ENCODE results near the gene PTF1A.
"Not testable (repeated sequence)": the region's sequence is repeated elsewhere in the genome, so short reads cannot be mapped to it uniquely, and the experiment has no call there.

PTF1A gene

DNA sequence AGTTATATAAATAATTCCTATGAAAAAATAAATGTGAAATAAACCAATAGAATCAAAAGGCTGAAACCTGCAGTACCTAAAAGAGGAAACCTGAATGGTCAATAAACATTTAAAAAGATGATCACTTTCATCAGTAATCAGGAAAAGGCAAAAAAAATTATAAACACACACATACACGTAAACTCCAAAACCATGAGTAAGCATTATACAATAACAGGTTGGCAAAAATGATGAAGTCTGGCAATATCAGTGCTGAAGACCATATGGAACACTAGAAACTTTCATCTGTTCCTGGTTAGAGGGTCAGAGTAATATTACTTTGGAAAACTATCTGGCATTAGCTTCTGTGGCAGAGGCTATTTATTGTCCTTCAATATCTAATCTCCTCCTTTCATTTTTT is 38.5 kb downstream of the PTF1A start:
- Histone ChIP-seq H3K27ac (ENCODE audit: extremely low read depth, low read depth, low read length) (no peak overlapping the region), H3K4me1 (ENCODE audit: control insufficient read depth, insufficient read depth, low read length) (no peaks in the 10 kb centered on the region), H3K4me3 (ENCODE audit: low read depth, low read length) (no peak overlapping the region), H3K36me3 (ENCODE audit: control insufficient read depth in 2 of 2, insufficient read depth in 1 of 2, low read length in 2 of 2) (no peaks in the 10 kb centered on the region), H3K9me3 (ENCODE audit: control insufficient read depth, insufficient read depth, low read depth, low read length) (no peaks in the 10 kb centered on the region)
- no peak for TF ChIP-seq ZNF548 (tag by site-specific recombination; IDR thresholded peaks at IDR 0.05)
- TF ChIP-seq ZNF776 (tag by site-specific recombination; IDR thresholded peaks at IDR 0.05; ENCODE audit: borderline replicate concordance) = no peak
- no peak for TF ChIP-seq OVOL3 (tag by site-specific recombination; IDR thresholded peaks at IDR 0.05)
- TF ChIP-seq ZBTB1 (tag by site-specific recombination; IDR thresholded peaks at IDR 0.05) = no peak
- TF ChIP-seq ZIC2 (tag by site-specific recombination; IDR thresholded peaks at IDR 0.05) = no peak
- TF ChIP-seq, protein P1, sequence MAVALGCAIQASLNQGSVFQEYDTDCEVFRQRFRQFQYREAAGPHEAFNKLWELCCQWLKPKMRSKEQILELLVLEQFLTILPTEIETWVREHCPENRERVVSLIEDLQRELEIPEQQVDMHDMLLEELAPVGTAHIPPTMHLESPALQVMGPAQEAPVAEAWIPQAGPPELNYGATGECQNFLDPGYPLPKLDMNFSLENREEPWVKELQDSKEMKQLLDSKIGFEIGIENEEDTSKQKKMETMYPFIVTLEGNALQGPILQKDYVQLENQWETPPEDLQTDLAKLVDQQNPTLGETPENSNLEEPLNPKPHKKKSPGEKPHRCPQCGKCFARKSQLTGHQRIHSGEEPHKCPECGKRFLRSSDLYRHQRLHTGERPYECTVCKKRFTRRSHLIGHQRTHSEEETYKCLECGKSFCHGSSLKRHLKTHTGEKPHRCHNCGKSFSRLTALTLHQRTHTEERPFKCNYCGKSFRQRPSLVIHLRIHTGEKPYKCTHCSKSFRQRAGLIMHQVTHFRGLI (tag by site-specific recombination; IDR thresholded peaks at IDR 0.05) = no peak
- no peak for TF ChIP-seq ZNF747 (tag by site-specific recombination; IDR thresholded peaks at IDR 0.05)
- TF ChIP-seq RBAK (tag by site-specific recombination; IDR thresholded peaks at IDR 0.05) = no peak
- ChIA-PET CTCF (no interaction called here), POLR2A (no interaction called here)

DNA sequence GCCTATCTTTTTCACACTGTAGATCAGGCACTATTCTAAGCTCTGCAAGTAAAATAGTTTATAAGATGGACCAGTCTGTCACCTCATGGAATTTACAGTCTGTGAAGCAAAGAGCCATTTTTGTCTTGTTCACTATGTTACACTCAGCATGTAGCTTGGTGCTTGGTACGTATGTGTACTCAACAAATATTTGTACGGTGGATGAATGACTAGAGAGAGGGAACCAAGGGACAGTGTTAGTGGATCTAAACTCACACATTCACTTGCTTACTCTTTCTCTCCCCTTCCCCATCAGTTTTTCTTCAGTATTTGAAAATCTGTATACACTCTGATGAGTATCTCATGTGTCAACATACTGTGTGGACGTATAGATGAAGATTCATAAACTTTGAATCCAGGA is 45.9 kb downstream of the PTF1A start:
- H3K27ac ChIP-seq (ENCODE audit: extremely low read depth, low read depth, low read length) = no peak overlapping the region
- no peaks in the 10 kb centered on the region for H3K9me3 ChIP-seq (ENCODE audit: control insufficient read depth, insufficient read depth, low read depth, low read length)
- no peak for TF ChIP-seq ZBTB17 (tag by site-specific recombination; IDR thresholded peaks at IDR 0.05)
- no peak for TF ChIP-seq ZNF223 (tag by site-specific recombination; IDR thresholded peaks at IDR 0.05)
- TF ChIP-seq SALL2 (tag by site-specific recombination; IDR thresholded peaks at IDR 0.05; ENCODE audit: borderline replicate concordance) = no peak
- no peak for TF ChIP-seq ZNF558 (tag by site-specific recombination; IDR thresholded peaks at IDR 0.05)
- TF ChIP-seq, protein P2, sequence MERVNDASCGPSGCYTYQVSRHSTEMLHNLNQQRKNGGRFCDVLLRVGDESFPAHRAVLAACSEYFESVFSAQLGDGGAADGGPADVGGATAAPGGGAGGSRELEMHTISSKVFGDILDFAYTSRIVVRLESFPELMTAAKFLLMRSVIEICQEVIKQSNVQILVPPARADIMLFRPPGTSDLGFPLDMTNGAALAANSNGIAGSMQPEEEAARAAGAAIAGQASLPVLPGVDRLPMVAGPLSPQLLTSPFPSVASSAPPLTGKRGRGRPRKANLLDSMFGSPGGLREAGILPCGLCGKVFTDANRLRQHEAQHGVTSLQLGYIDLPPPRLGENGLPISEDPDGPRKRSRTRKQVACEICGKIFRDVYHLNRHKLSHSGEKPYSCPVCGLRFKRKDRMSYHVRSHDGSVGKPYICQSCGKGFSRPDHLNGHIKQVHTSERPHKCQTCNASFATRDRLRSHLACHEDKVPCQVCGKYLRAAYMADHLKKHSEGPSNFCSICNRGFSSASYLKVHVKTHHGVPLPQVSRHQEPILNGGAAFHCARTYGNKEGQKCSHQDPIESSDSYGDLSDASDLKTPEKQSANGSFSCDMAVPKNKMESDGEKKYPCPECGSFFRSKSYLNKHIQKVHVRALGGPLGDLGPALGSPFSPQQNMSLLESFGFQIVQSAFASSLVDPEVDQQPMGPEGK (tag by site-specific recombination; IDR thresholded peaks at IDR 0.05) = no peak
- no peak for TF ChIP-seq OSR2 (tag by site-specific recombination; IDR thresholded peaks at IDR 0.05)
- TF ChIP-seq ZNF660 (tag by site-specific recombination; IDR thresholded peaks at IDR 0.05) = no peak
- no peak for TF ChIP-seq ZNF354C (tag by site-specific recombination; IDR thresholded peaks at IDR 0.05; ENCODE audit: borderline replicate concordance, low read depth)
- TF ChIP-seq ZBTB48 (tag by site-specific recombination; IDR thresholded peaks at IDR 0.05) = no peak
- TF ChIP-seq ZNF335 (tag by site-specific recombination; conservative IDR thresholded peaks at IDR 0.05) = no peak
- no peak for TF ChIP-seq ZNF830 (tag by site-specific recombination; IDR thresholded peaks at IDR 0.05; ENCODE audit: low read depth)
- H3K4me1 ChIP-seq (ENCODE audit: control insufficient read depth, insufficient read depth, low read length) = no peaks in the 10 kb centered on the region
- no peaks in the 10 kb centered on the region for H3K36me3 ChIP-seq (ENCODE audit: control insufficient read depth in 2 of 2, insufficient read depth in 1 of 2, low read length in 2 of 2)
- no peak overlapping the region for H3K4me3 ChIP-seq (ENCODE audit: low read depth, low read length)
- ChIA-PET CTCF (no interaction called here), POLR2A (no interaction called here)

DNA sequence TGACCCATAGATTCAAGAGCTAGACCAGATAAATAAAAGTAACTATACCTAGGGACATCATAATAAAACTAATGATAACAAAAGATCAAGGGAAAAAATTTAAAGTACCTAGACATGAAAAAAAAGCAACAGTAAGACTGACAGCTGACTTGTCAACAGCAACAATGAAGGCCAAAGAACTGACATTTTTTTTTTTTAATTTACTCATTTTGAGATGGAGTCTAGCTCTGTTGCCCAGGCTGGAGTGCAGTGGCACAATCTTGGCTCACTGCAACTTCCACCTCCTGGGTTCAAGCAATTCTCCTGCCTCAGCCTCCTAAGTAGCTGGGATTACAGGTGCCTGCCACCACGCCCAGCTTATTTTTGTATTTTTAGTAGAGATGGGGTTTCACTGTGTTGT is 49.7 kb downstream of the PTF1A start:
- H3K36me3 ChIP-seq (ENCODE audit: control insufficient read depth in 2 of 2, insufficient read depth in 1 of 2, low read length in 2 of 2); H3K9me3 ChIP-seq (ENCODE audit: control insufficient read depth, insufficient read depth, low read depth, low read length); H3K27ac ChIP-seq (ENCODE audit: extremely low read depth, low read depth, low read length); H3K4me3 ChIP-seq (ENCODE audit: low read depth, low read length); H3K4me1 ChIP-seq (ENCODE audit: control insufficient read depth, insufficient read depth, low read length); POLR2A ChIA-PET: not testable (repeated sequence)
- CTCF ChIA-PET = interaction anchor here (1.2 to 1.5 kb wide), 2 partner anchors 36 to 84 kb away, joined by 3 to 4 read pairs; no protein-coding TSS in a partner anchor

Data from HEK293 (cell line).